HL-60/S4 (cell line): ENCODE measurements around the gene LRMDA.

ENCODE experiments used
- in situ Hi-C: fragments of 300-500 bp; cut with MboI; formaldehyde crosslinking; loops from 2 replicates; pipeline ENCODE4 v1.14.3; 2022; ENCODE audit warnings: low sequenced_read_pairs

Gene LRMDA

GRCh38 chr10:75884808-75885207, 453.4 kb downstream of the LRMDA start:
- in situ Hi-C loops = no loop called here

GRCh38 chr10:75887369-75887768, 455.9 kb downstream of the LRMDA start:
- in situ Hi-C loops = no loop called here

GRCh38 chr10:75887992-75888680, 456.7 kb downstream of the LRMDA start:
- in situ Hi-C loops = no loop called here

- in situ Hi-C loops = no loop called here
Measured at GRCh38 chr10:75889051-75889450, 457.6 kb downstream of the LRMDA start.

GRCh38 chr10:75894761-75895160, 463.3 kb downstream of the LRMDA start:
- in situ Hi-C loops = no loop called here

GRCh38 chr10:75895259-75895658, 463.8 kb downstream of the LRMDA start:
- in situ Hi-C loops = no loop called here

GRCh38 chr10:75899816-75900390, 468.5 kb downstream of the LRMDA start:
- in situ Hi-C loops = no loop called here

GRCh38 chr10:75902816-75903215, 471.4 kb downstream of the LRMDA start:
- in situ Hi-C loops = no loop called here

- in situ Hi-C loops = no loop called here
Measured at GRCh38 chr10:75904499-75905283, 473.3 kb downstream of the LRMDA start.

GRCh38 chr10:75905490-75905889, 474.1 kb downstream of the LRMDA start:
- in situ Hi-C loops = no loop called here

GRCh38 chr10:75910032-75910431, 478.6 kb downstream of the LRMDA start:
- in situ Hi-C loops = no loop called here

- in situ Hi-C loops = no loop called here
Measured at GRCh38 chr10:75911426-75911825, 480.0 kb downstream of the LRMDA start.

GRCh38 chr10:75916906-75917305, 485.5 kb downstream of the LRMDA start:
- in situ Hi-C loops = no loop called here

- in situ Hi-C loops = no loop called here
Measured at GRCh38 chr10:75919913-75920312, 488.5 kb downstream of the LRMDA start.

GRCh38 chr10:75922435-75922834, 491.0 kb downstream of the LRMDA start:
- in situ Hi-C loops = no loop called here

- in situ Hi-C loops = no loop called here
Measured at GRCh38 chr10:75924309-75924902, 493.0 kb downstream of the LRMDA start.

- in situ Hi-C loops = no loop called here
Measured at GRCh38 chr10:75925999-75926398, 494.6 kb downstream of the LRMDA start.

GRCh38 chr10:75926763-75927162, 495.3 kb downstream of the LRMDA start:
- in situ Hi-C loops = no loop called here

GRCh38 chr10:75928231-75928630, 496.8 kb downstream of the LRMDA start:
- in situ Hi-C loops = no loop called here

GRCh38 chr10:75929630-75930161, 498.3 kb downstream of the LRMDA start:
- in situ Hi-C loops = no loop called here

- in situ Hi-C loops = no loop called here
Measured at GRCh38 chr10:75932921-75933320, 501.5 kb downstream of the LRMDA start.
